ENCODE measurements around the gene CHID1.

CHID1 gene

DNA sequence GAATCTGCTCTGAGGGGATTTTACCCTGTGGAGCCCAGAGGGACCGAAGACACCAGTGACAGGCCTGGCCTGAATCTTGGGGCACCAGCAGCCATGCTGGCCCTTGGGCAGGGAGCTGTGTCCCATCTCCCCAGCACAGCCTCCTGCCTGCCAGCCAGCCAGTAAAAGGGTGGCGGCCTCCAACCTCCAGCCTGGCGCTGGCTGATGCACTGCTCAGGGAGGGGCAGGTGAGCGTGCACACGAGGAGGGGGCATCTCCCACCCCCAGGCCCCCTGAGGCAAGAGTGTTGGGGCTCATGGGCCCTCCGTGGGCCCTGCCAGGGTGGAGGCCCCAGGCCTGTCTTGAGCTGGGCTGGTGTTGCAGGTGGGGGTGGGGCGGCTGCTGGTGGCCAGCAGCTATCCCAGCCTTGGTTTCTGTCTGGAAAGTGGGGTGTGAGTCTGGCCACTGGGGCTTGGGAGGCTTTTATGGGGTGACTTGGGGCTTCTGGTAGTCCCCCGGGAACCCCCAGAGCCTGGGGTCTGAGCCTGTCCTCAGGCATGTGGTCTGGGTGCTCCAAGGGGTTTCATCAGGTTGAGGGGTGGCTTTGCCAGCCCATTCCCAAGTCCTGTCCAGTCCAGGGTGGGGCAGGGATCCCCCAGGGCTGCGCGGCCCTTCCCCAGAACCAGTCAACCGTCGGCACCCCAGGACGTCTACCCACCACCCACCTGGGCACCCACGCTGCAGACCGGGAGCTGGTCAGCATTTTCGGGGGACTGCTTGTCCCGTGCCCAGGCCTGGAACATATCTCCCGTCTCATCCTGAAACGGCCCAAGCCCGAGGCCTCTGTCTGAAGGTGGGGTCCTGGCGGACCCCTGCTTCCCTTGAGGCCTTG is 50.1 kb downstream of the CHID1 start:
- Histone ChIP-seq H3K4me3 (ENCODE audit: low read depth in 1 of 2, low read length in 2 of 2) (no peak overlapping the region), H3K27ac (ENCODE audit: low read depth, low read length) (no peak overlapping the region), H3K9ac (ENCODE audit: low read depth in 1 of 2, low read length in 2 of 2) (no peak overlapping the region), H3K4me1 (ENCODE audit: control insufficient read depth in 1 of 2, insufficient read depth in 2 of 2, low read length in 2 of 2) (peaks cover 0 to 16% of the 10 kb centered on the region in 2 donors), H3K27me3 (ENCODE audit: control insufficient read depth in 1 of 2, insufficient read depth in 2 of 2, low read length in 2 of 2) (peaks cover 11 to 22% of the 10 kb centered on the region in 2 donors), H3K36me3 (ENCODE audit: control insufficient read depth in 1 of 2, insufficient read depth in 2 of 2, low read length in 2 of 2) (no peaks in the 10 kb centered on the region), H3K9me3 (ENCODE audit: control insufficient read depth in 1 of 2, low read length in 2 of 2) (no peaks in the 10 kb centered on the region)

DNA sequence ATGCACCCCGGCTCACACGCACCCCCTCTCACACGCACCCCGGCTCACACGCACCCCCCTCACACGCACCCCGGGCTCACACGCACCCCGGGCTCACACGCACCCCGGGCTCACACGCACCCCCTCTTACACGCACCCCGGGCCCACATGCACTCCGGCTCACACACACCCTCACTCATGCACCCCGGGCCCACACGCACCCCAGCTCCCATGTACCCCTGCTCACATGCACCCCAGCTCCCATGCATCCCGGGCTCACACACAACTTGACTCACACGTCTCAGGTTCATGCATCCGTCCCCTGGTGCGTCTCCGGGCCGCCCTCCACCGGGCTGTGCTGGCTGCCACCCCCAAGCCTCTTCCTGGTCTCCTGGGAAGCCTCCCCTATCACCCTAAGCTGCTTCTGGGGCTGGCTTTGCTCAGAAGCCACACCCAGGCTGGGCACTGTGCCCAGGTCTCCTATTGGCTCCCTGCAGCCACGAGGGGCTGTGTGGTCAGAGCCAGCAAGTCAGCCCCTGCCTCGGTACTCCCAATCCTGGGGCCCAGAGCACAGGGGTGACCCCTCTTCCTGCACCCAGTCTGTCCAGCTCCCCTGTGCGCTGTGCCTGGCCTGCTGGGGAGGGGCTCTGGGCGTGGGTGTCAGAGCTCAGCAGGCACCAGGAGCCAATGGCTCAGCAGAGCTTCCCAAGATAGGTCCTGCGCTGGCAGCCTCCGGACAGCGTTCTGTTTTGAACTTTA is 51.0 kb downstream of the CHID1 start:
- Histone ChIP-seq H3K4me1 (ENCODE audit: control insufficient read depth in 1 of 2, insufficient read depth in 2 of 2, low read length in 2 of 2) (peaks cover 0 to 16% of the 10 kb centered on the region in 2 donors), H3K36me3 (ENCODE audit: control insufficient read depth in 1 of 2, insufficient read depth in 2 of 2, low read length in 2 of 2) (no peaks in the 10 kb centered on the region), H3K27me3 (ENCODE audit: control insufficient read depth in 1 of 2, insufficient read depth in 2 of 2, low read length in 2 of 2) (peaks cover 11 to 22% of the 10 kb centered on the region in 2 donors), H3K4me3 (ENCODE audit: low read depth in 1 of 2, low read length in 2 of 2) (peak overlapping the region in 1 of 2 donors; percentile 32), H3K9ac (ENCODE audit: low read depth in 1 of 2, low read length in 2 of 2) (no peak overlapping the region), H3K9me3 (ENCODE audit: control insufficient read depth in 1 of 2, low read length in 2 of 2) (no peaks in the 10 kb centered on the region), H3K27ac (ENCODE audit: low read depth, low read length) (no peak overlapping the region)

DNA sequence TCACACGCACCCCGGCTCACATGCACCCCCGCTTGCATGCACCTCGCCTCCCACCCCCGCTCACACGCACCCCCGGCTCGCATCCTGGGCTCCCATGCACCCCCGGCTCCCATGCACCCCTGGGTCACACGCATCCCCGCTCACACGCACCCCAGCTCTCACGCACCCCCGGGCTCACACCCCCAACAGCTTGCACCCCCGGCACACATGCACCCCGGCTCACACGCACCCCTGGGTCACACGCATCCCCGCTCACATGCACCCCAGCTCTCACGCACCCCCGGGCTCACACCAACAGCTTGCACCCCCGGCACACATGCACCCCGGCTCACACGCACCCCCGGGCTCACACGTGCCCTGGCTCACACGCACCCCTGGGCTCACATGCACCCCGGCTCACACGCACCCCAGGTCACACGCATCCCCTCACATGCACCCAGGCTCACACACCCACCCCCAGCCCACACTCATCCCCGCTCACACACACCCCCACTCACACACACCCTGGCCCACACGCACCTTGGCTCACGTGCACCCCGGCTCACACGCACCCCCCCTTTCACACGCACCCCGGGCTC is 51.8 kb downstream of the CHID1 start:
- no peak overlapping the region for H3K4me3 ChIP-seq (ENCODE audit: low read depth in 1 of 2, low read length in 2 of 2)
- H3K4me1 ChIP-seq (ENCODE audit: control insufficient read depth in 1 of 2, insufficient read depth in 2 of 2, low read length in 2 of 2), result peaks cover 0 to 16% of the 10 kb centered on the region in 2 donors
- H3K27me3 ChIP-seq (ENCODE audit: control insufficient read depth in 1 of 2, insufficient read depth in 2 of 2, low read length in 2 of 2), result peaks cover 11 to 18% of the 10 kb centered on the region in 2 donors
- H3K9me3 ChIP-seq (ENCODE audit: control insufficient read depth in 1 of 2, low read length in 2 of 2), result no peaks in the 10 kb centered on the region
- no peak overlapping the region for H3K27ac ChIP-seq (ENCODE audit: low read depth, low read length)
- no peaks in the 10 kb centered on the region for H3K36me3 ChIP-seq (ENCODE audit: control insufficient read depth in 1 of 2, insufficient read depth in 2 of 2, low read length in 2 of 2)
- H3K9ac ChIP-seq (ENCODE audit: low read depth in 1 of 2, low read length in 2 of 2), result no peak overlapping the region

DNA sequence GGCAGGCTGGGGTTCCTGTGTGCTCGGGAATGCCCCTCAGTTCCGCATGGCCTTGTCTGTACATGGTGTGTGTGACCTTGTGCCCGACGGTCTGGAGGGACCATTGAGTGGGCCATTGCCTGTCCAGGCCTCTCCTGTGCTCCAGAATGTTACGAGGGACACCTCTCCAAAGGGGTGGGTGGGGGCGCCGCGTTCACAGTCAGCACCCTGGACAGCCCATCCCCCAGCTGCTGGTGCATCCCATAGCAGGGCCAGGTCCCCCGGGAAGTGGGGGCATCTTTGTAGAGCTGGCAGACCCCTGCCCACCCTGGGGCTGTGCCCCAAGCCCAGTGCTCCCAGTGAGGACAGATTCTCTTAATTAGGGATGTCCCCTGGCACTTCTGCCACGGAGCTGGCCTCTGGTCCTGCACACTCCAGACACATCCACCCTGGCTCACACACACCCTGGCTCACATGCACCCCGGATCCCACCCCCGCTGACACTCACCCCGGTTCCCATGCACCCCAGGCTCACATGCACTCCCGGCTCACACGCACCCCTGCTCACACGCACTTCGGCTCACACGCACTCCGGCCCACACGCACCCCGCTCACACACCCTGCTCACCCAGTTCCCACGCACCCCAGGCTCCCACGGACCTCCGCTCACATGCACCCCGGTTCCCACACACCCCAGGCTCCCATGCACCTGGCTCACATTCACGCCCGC is 52.4 kb downstream of the CHID1 start:
- no peak overlapping the region for H3K4me3 ChIP-seq (ENCODE audit: low read depth in 1 of 2, low read length in 2 of 2)
- H3K27me3 ChIP-seq (ENCODE audit: control insufficient read depth in 1 of 2, insufficient read depth in 2 of 2, low read length in 2 of 2), result peaks cover 11 to 12% of the 10 kb centered on the region in 2 donors
- H3K36me3 ChIP-seq (ENCODE audit: control insufficient read depth in 1 of 2, insufficient read depth in 2 of 2, low read length in 2 of 2), result no peaks in the 10 kb centered on the region
- H3K9me3 ChIP-seq (ENCODE audit: control insufficient read depth in 1 of 2, low read length in 2 of 2), result no peaks in the 10 kb centered on the region
- H3K9ac ChIP-seq (ENCODE audit: low read depth in 1 of 2, low read length in 2 of 2), result no peak overlapping the region
- H3K27ac ChIP-seq (ENCODE audit: low read depth, low read length), result no peak overlapping the region
- peaks cover 0 to 16% of the 10 kb centered on the region in 2 donors for H3K4me1 ChIP-seq (ENCODE audit: control insufficient read depth in 1 of 2, insufficient read depth in 2 of 2, low read length in 2 of 2)

DNA sequence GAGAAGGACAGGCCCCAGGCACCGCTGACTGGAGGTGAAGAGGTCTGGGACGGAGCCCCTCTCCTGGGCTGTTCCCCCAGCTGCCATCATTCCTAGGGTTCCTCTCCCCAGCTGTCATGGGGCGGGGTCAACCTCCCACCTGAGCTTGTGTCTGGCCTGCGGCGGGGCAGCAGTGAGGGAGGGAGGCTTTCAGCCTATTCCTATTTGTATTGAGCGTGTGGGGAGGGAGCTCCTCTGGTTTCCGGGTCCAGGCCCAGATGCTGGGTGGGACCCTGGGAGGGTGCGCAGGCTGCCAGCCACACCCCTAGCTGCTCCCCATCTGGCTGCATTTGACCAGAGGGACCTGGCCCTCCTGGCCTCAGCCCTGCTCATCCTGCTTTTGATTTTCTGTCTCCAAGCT is 54.2 kb downstream of the CHID1 start:
- Histone ChIP-seq H3K36me3 (ENCODE audit: control insufficient read depth in 1 of 2, insufficient read depth in 2 of 2, low read length in 2 of 2) (no peaks in the 10 kb centered on the region), H3K4me1 (ENCODE audit: control insufficient read depth in 1 of 2, insufficient read depth in 2 of 2, low read length in 2 of 2) (peaks cover 0 to 8% of the 10 kb centered on the region in 2 donors), H3K9ac (ENCODE audit: low read depth in 1 of 2, low read length in 2 of 2) (no peak overlapping the region), H3K27me3 (ENCODE audit: control insufficient read depth in 1 of 2, insufficient read depth in 2 of 2, low read length in 2 of 2) (peaks cover 0 to 2% of the 10 kb centered on the region in 2 donors), H3K9me3 (ENCODE audit: control insufficient read depth in 1 of 2, low read length in 2 of 2) (no peaks in the 10 kb centered on the region), H3K4me3 (ENCODE audit: low read depth in 1 of 2, low read length in 2 of 2) (no peak overlapping the region), H3K27ac (ENCODE audit: low read depth, low read length) (no peak overlapping the region)

DNA sequence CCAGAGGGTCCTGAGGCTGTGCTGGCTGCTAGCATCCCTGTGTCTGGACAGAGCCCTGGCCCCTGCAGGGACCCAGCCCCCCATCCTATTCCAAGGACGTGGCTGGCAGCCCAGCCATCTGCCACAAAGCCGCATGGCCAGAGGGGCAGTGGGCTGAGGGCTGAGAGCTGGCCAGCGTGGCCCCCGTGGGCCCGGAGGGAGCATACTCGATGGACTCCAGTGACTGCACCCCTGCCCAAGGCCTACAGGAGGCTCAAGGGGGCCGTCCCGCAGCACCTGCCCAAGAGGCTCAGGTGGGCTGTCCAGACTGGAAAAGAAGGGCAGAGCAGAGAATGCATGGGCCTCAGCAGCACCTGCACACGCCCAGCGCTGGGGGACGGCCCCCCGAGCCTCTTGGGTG is 54.8 kb downstream of the CHID1 start:
- Histone ChIP-seq H3K27ac (ENCODE audit: low read depth, low read length) (no peak overlapping the region), H3K9ac (ENCODE audit: low read depth in 1 of 2, low read length in 2 of 2) (no peak overlapping the region)

DNA sequence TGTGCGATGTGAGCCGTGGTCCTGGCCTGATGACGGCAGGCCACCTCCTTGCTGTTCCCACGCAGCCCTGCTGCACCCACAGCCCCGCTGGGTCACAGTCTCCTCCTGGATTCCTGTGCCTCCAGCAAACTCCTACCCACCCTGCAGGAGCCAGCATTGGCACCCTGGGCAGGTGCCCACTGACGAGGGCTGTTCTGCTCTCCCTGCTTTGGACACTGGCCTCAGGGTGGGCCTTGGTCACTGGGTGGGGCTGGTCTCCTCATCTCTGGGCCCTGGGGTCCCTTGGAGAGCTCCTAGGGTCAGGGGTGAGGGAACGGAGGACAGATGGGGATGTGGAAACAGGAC is 55.3 kb downstream of the CHID1 start:
- Histone ChIP-seq H3K36me3 (ENCODE audit: control insufficient read depth in 1 of 2, insufficient read depth in 2 of 2, low read length in 2 of 2) (no peaks in the 10 kb centered on the region), H3K4me3 (ENCODE audit: low read depth in 1 of 2, low read length in 2 of 2) (no peak overlapping the region), H3K9ac (ENCODE audit: low read depth in 1 of 2, low read length in 2 of 2) (no peak overlapping the region), H3K4me1 (ENCODE audit: control insufficient read depth in 1 of 2, insufficient read depth in 2 of 2, low read length in 2 of 2) (peaks cover 0 to 8% of the 10 kb centered on the region in 2 donors), H3K27ac (ENCODE audit: low read depth, low read length) (no peak overlapping the region), H3K27me3 (ENCODE audit: control insufficient read depth in 1 of 2, insufficient read depth in 2 of 2, low read length in 2 of 2) (peaks cover 10 to 11% of the 10 kb centered on the region in 2 donors), H3K9me3 (ENCODE audit: control insufficient read depth in 1 of 2, low read length in 2 of 2) (no peaks in the 10 kb centered on the region)

More for the DNA sequence above, 54.8 kb downstream of the CHID1 start:
- Histone ChIP-seq H3K4me1 (ENCODE audit: control insufficient read depth in 1 of 2, insufficient read depth in 2 of 2, low read length in 2 of 2) (peaks cover 0 to 8% of the 10 kb centered on the region in 2 donors), H3K27me3 (ENCODE audit: control insufficient read depth in 1 of 2, insufficient read depth in 2 of 2, low read length in 2 of 2) (peaks cover 5 to 6% of the 10 kb centered on the region in 2 donors), H3K9me3 (ENCODE audit: control insufficient read depth in 1 of 2, low read length in 2 of 2) (no peaks in the 10 kb centered on the region), H3K4me3 (ENCODE audit: low read depth in 1 of 2, low read length in 2 of 2) (no peak overlapping the region), H3K36me3 (ENCODE audit: control insufficient read depth in 1 of 2, insufficient read depth in 2 of 2, low read length in 2 of 2) (no peaks in the 10 kb centered on the region)

DNA sequence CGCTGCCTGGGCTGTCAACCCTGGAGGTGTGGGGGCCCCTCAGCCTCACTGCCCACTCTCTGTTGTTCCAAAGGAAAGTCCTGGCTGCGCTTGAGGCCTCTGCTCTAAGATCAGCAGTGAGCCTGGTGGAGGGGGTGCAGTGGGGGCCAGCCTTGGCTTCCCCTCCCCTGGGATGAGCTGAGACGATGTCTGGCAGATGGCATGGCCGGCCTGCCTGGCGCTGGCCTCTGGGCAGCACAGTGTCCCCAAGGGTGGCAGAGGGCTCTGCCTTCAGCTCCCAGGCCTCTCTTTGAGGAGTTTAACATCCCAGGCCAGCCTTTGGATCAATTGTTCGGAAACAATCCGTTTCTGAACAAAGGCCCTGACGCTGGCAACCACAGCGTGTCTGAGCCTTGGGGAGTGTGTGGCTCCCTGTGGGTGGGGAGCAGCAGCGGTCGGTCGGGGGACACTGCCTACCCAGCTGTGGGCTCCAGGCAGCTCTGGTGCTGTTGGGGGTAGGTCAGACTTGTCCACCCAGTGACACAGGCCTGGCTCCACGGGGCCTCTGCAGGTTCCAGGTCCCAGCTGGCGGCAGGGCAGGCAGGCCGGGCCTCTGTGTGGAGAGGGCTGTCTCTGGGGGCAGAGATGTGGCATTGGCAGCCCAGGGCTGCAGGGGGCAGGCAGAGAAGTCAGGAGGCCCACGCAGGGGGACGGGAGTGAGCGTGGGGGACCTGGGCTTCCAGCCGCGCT is 55.8 kb downstream of the CHID1 start:
- Histone ChIP-seq H3K9ac (ENCODE audit: low read depth in 1 of 2, low read length in 2 of 2) (no peak overlapping the region), H3K27me3 (ENCODE audit: control insufficient read depth in 1 of 2, insufficient read depth in 2 of 2, low read length in 2 of 2) (peaks cover 10 to 14% of the 10 kb centered on the region in 2 donors), H3K9me3 (ENCODE audit: control insufficient read depth in 1 of 2, low read length in 2 of 2) (no peaks in the 10 kb centered on the region), H3K27ac (ENCODE audit: low read depth, low read length) (no peak overlapping the region), H3K36me3 (ENCODE audit: control insufficient read depth in 1 of 2, insufficient read depth in 2 of 2, low read length in 2 of 2) (no peaks in the 10 kb centered on the region), H3K4me3 (ENCODE audit: low read depth in 1 of 2, low read length in 2 of 2) (no peak overlapping the region), H3K4me1 (ENCODE audit: control insufficient read depth in 1 of 2, insufficient read depth in 2 of 2, low read length in 2 of 2) (peaks cover 0 to 6% of the 10 kb centered on the region in 2 donors)

DNA sequence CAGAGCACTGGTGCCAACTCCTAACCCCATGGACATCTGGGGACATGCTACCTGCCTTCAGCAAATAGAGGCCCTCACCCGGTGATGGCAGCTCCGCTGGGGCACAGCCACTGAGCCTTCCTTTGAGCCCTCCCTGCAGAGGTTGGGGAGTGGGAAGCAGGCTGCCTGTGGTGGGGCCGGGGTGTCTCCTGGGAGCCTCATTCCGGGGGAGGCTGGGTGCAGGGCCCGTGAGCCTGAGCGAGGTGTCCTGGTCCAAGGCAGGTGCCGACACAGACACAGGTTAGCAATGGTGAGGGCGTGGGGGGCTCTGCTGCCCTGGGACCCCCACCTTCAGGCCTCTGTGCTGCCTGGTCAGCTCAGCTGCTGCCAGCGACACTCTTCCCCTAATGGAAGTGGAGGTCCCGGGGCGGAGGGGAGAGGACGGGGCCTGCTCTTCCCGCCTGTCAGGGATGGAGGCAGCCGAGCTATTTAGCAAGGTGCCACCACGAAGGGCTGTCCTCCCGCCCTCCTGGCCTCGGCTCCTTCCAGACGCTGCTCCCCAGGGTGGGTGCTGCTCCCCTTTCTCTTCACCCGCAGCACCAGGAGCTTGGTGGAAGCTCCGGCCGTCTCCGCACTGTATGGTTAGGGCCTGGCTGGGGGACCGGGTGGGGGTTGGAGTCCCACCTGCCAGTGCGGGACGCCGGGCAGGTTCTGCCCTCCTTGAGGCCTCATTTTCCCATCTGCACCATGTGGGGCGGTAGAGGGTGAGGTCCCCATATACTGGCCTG is 56.7 kb downstream of the CHID1 start:
- Histone ChIP-seq H3K4me3 (ENCODE audit: low read depth in 1 of 2, low read length in 2 of 2) (no peak overlapping the region), H3K9ac (ENCODE audit: low read depth in 1 of 2, low read length in 2 of 2) (no peak overlapping the region), H3K36me3 (ENCODE audit: control insufficient read depth in 1 of 2, insufficient read depth in 2 of 2, low read length in 2 of 2) (no peaks in the 10 kb centered on the region), H3K4me1 (ENCODE audit: control insufficient read depth in 1 of 2, insufficient read depth in 2 of 2, low read length in 2 of 2) (peaks cover 0 to 4% of the 10 kb centered on the region in 2 donors), H3K27ac (ENCODE audit: low read depth, low read length) (no peak overlapping the region), H3K9me3 (ENCODE audit: control insufficient read depth in 1 of 2, low read length in 2 of 2) (no peaks in the 10 kb centered on the region), H3K27me3 (ENCODE audit: control insufficient read depth in 1 of 2, insufficient read depth in 2 of 2, low read length in 2 of 2) (peaks cover 12 to 15% of the 10 kb centered on the region in 2 donors)

Data from duodenal mucosa (tissue), 2 donors.